Measurements from ENCODE around the gene POGK. TPM values are rescaled to one million over a fixed set of nuclear protein-coding genes. Genes with fewer than 3 reads are reported as not detected.

POGK gene
- total RNA-seq, 5 donors from 2014 or later (not counting 1 experiment from before 2014, with no cell fraction given): 26.2 to 45.9 (median 43.2) TPM

- ChIA-PET POLR2A (interaction anchor here in 1 of 2 donors (0.6 kb wide), 1 partner anchor 81 kb away, joined by 8 read pairs; no protein-coding TSS in a partner anchor), CTCF (interaction anchor here (0.9 to 10.6 kb wide), 3 partner anchors 153 to 635 kb away, joined by 3 to 208 read pairs (median 12); no protein-coding TSS in a partner anchor)
- no peaks in the 10 kb centered on the region for H3K9me3 ChIP-seq
- no peaks in the 10 kb centered on the region for H3K4me1 ChIP-seq (ENCODE audit: control insufficient read depth in 1 of 2, extremely low read depth in 1 of 2, insufficient read depth in 2 of 2, low read length in 2 of 2)
- no peaks in the 10 kb centered on the region for H3K9me3 Mint-ChIP-seq
- DNase-seq: no peak
- H3K27ac Mint-ChIP-seq: no peak overlapping the region
- H3K4me1 Mint-ChIP-seq: no peaks in the 10 kb centered on the region
- no peak for ATAC-seq (replicated peaks in 1 of 4)
- no peaks in the 10 kb centered on the region for H3K36me3 ChIP-seq (ENCODE audit: control insufficient read depth in 2 of 2, extremely low read depth in 1 of 2, insufficient read depth in 1 of 2, low read length in 1 of 2)
- no peak overlapping the region for H3K4me3 ChIP-seq (ENCODE audit: control insufficient read depth in 1 of 2, extremely low read depth in 1 of 2, low read length in 1 of 2)
- 60% methylated on average over 1 of the region's 2 CpGs for WGBS (ENCODE audit: insufficient coverage)
- peaks cover 0 to 1% of the 10 kb centered on the region in 2 donors for H3K27me3 Mint-ChIP-seq
- H3K27ac ChIP-seq (ENCODE audit: low read length): no peak overlapping the region
- peaks cover 0 to 3% of the 10 kb centered on the region in 2 experiments for H3K27me3 ChIP-seq (replicated peaks in 1 of 2; ENCODE audit: control insufficient read depth in 2 of 2, extremely low read depth in 1 of 2, insufficient read depth in 2 of 2, low read length in 1 of 2)
- H3K36me3 Mint-ChIP-seq: no peaks in the 10 kb centered on the region
- no peak overlapping the region for H3K4me3 Mint-ChIP-seq
Observed at GRCh38 chr1:166905136-166905535, 65.9 kb downstream of the POGK start.

- POLR2A ChIA-PET: interaction anchor here in 1 of 2 donors (0.6 kb wide), 1 partner anchor 81 kb away, joined by 8 read pairs; no protein-coding TSS in a partner anchor
- no peak for ATAC-seq (replicated peaks in 1 of 4)
Observed at GRCh38 chr1:166905900-166906299, 66.6 kb downstream of the POGK start.

More at GRCh38 chr1:166905900-166906299, 66.6 kb downstream of the POGK start:
- WGBS (ENCODE audit: insufficient coverage): 80% methylated on average over 1 of the region's 3 CpGs
- no peak for DNase-seq
- no peak overlapping the region for H3K4me3 Mint-ChIP-seq
- H3K4me1 Mint-ChIP-seq: peaks cover 0 to 5% (median 4%) of the 10 kb centered on the region in 3 donors
- Histone ChIP-seq H3K36me3 (ENCODE audit: control insufficient read depth in 2 of 2, extremely low read depth in 1 of 2, insufficient read depth in 1 of 2, low read length in 1 of 2) (no peaks in the 10 kb centered on the region), H3K4me3 (ENCODE audit: control insufficient read depth in 1 of 2, extremely low read depth in 1 of 2, low read length in 1 of 2) (no peak overlapping the region), H3K9me3 (no peaks in the 10 kb centered on the region), H3K27ac (ENCODE audit: low read length) (no peak overlapping the region), H3K4me1 (ENCODE audit: control insufficient read depth in 1 of 2, extremely low read depth in 1 of 2, insufficient read depth in 2 of 2, low read length in 2 of 2) (no peaks in the 10 kb centered on the region), H3K27me3 (replicated peaks in 1 of 2; ENCODE audit: control insufficient read depth in 2 of 2, extremely low read depth in 1 of 2, insufficient read depth in 2 of 2, low read length in 1 of 2) (peaks cover 0 to 3% of the 10 kb centered on the region in 2 experiments)
- CTCF ChIA-PET: interaction anchor here (0.5 to 10.6 kb wide), 5 partner anchors 43 to 1338 kb away, joined by 3 to 208 read pairs (median 3); no protein-coding TSS in a partner anchor
- H3K27me3 Mint-ChIP-seq: peaks cover 0 to 1% of the 10 kb centered on the region in 2 donors
- H3K27ac Mint-ChIP-seq: no peak overlapping the region
- no peaks in the 10 kb centered on the region for H3K9me3 Mint-ChIP-seq
- H3K36me3 Mint-ChIP-seq: no peaks in the 10 kb centered on the region

Other genes starting within 250 kb of the POGK start
- gene TADA1, start 36.8 kb downstream of the POGK start, total RNA-seq: 10 to 100 TPM; 11.1 to 14.6 (median 12.8) TPM
- under 1 TPM; 0.13 to 0.61 (median 0.30) TPM for gene ILDR2, start 136.1 kb downstream of the POGK start, total RNA-seq
- not detected for gene MAEL, start 149.8 kb downstream of the POGK start, total RNA-seq

Data from T-cell (primary cell).